RPMI7951 (cell line): ENCODE results near the gene THOP1. TPM values are rescaled to one million over a fixed set of nuclear protein-coding genes. Genes with fewer than 3 reads are reported as not detected.
A peak's percentile ranks its signal among the peaks of the same experiment; 100 is the strongest.
"Not testable (repeated sequence)": the region's sequence is repeated elsewhere in the genome, so short reads cannot be mapped to it uniquely, and the experiment has no call there.

ENCODE experiments used
- DNase-seq: peaks from one replicate; pipeline ENCODE4 v3.0.0-alpha.2; 2012; ENCODE audit warnings: low read depth
- total RNA-seq: library from RNA; depleted of rRNA; stranded (reverse); fragments of >200 nt; shearing (Covaris generic); gene quantifications from 2 replicates; pipeline ENCODE4 v1.2.3, GENCODE V29; 2014

Gene THOP1
- total RNA-seq, 1 experiment from 2014 or later = 63.7 TPM

DNA sequence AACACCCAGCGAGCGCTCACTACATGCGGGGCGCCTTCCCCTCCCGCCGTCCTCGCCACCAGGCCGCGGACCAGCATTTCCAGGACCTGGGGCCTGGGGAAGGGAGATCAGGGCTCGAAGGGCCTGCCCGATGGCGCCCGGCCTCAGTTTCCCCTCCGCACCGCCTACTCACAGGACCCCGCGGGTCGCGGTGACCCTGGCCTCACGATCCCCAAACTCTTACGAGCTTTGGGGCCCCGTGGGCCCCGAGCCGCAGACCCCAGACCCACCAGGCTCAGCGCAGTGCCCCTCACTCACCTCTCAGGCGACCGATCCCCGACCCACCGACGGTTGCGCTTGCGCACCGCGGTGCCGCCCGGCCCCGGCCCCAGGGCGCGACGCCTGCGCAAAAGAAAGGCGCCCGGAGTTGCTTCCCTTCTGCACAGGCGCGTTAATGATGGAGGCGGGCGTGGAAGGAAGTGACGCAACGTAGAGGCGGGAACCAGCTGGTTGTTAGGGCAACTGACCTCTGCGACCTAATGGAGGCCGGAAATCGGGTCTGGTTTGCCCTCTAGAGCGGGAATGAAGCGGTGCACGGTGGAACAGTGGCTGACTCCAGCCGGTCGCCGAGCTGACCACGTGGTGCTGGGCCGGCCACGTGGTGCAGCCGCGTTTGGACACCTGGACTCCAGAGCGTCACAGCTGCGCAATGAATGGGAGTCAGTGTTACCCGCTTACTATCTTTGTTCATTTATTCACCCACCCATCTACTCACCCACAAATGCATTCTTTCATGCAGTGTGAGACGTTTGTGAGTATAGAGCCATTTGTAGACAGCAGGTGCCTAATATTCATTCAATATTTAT, 2.1 kb upstream of the THOP1 start, which contains the start of gene SGTA:
TSS of gene SGTA (minus strand) at position 338 of the 845 bp plus-strand sequence. CDS start 14,205 bp downstream, outside the sequence.
- peak; percentile 99 for DNase-seq

DNA sequence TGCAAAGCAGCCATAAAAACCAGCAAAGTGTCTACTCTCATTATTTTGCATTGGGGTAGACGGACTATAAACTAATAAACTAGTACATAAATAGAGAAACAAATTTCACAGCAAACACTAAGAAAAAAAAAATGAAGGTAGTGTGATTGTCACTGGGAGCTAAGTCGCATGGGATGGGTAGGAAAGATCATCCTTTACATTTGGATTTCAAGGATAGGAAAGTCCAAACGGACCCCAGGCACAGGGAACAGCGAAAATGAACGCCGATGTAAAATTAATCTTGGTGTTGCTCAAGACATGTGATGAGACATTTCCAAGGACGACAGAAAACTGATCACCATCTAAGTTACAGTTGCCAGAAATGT, 1.5 kb upstream of the THOP1 start:
- DNase-seq = no peak

DNA sequence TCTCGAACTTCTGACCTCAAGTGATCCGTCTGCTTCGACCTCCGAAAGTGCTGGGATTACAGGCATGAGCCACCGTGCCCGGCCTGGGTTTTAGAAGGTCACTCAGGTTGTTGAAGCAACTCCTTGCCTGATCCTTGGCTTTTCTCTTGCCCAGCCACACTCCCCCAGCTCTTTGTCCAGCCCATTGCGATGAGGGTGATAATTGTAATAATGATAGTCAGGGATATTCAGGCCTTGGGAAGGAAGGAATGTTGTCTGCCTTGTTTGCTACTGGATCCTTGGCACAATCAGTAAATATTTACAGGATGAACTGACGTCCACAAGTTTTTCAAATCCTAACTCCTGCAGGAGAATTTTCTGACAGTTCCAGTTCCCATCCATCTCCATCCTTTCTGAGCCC, 1.8 kb downstream of the THOP1 start:
- no peak for DNase-seq

DNA sequence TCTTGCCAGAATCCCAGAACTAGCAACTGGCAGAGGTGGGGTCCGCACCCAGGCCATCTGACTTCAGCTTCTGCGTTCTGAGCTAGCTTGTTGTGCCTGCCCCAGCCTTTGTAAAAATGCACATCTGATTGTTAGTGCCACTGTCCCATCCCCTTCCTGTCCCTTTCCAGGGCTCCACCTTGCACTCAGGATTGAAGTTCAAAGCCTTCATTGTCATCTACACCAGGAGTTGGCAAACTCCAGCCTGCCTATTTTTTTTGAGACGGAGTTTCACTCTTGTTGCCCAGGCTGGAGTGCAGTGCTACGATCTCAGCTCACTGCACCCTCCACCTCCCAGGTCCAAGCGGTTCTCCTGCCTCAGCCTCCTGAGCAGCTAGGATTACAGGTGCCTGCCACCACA, 2.9 kb downstream of the THOP1 start:
- DNase-seq = no peak

DNA sequence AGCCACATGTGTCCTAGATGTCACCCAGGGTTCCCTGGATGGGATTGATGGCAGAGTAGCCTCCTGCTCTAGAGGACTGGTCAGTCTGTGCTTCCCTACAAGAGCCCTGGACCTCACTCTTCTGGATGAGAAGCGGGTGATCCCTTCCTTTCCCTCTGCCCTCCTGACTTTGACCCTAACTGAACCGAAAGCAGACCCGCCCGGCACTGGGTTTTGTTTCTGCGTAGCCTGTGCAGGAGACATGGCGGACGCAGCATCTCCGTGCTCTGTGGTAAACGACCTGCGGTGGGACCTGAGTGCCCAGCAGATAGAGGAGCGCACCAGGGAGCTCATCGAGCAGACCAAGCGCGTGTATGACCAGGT, 4.9 kb downstream of the THOP1 start:
- no peak for DNase-seq

DNA sequence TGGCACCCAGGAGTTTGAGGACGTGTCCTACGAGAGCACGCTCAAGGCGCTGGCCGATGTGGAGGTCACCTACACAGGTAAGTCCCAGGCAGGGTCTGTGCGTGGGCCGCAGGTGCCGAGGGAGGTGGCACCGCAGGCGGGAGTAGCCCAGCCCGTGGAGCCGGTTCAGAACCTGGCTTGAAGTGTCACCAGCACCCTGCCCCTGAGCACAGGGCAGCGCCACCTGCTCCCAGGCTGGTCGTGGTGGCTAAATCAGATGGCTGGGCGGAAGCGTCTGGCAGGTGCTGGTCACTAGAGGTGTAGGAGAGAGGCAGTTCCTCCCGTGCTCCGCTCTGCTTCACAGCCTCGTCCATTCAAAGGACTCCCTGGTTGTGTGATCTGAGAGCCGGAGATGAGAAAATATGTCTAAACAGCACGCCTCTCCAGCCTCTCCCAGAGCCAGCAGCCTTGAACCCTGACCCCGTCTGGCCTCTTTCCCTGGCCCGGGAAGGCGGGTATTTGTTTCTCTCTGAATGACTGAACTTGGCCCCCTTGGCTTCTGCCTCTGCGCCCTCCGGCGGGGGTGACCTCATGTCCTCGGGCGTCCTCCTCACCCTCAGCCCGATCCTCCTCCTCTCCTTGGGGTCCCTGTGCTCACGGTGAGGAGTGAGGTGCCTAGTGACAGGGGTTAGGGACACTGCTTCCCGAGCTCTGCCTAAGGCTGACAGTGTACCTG, 5.4 kb downstream of the THOP1 start:
- DNase-seq = no peak

DNA sequence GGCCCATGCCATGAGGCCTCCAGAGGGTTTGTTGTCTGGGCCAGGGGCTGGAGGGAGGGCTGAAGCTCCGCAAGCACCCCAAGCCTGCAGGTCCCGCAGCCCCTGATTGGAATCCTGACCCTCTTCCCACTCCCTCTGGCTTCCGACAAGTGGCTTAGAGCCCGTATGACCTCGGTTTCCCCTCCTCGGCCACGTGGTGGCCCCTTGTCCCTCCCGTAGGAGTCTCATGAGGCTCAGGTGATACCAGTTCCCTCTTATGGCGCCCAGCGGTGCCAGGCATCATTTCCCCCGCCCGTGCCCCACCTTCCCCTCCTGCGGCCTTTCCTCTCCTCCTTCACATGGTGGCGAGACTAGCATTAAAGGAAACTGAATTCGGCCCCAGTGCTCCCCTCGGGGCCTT, 6.1 kb downstream of the THOP1 start:
- DNase-seq = no peak

DNA sequence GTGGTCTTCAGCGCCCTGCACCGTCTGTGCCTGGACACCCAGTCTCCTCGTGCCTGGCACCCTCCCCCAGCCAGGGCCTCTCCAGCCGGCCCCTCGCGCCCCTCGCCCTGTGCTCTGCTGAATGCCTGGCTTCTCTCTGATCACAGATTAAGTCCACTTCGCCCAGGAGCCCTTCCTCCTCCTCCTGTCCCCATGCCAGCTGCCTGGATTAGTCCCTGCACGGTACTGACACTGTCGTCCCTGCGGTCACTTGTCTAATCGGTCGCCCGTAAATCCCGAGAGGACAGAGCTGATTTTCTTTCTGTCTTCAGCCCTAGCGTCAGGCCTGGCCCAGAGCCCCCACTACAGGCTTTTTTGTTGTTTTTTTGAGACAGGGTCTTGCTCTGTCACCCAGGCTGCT, 6.6 kb downstream of the THOP1 start:
- no peak for DNase-seq

DNA sequence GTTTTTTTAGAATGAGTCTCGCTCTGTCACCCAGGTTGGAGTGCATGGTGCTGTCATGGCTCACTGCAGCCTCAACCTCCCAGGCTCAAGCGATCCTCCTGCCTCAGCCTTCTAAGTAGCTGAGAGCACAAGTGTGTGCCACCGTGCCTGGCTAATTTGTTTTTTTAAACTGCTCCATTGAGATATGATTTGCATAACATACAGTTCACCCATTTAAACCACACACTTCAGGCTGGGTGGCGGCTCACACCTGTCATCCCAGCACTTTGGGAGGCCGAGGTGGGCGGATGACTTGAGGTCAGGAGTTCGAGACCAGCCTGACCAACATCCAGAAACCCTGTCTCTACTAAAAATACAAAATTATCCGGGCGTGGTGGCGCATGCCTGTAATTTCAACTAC, 7.4 kb downstream of the THOP1 start:
- not testable (repeated sequence) for DNase-seq

DNA sequence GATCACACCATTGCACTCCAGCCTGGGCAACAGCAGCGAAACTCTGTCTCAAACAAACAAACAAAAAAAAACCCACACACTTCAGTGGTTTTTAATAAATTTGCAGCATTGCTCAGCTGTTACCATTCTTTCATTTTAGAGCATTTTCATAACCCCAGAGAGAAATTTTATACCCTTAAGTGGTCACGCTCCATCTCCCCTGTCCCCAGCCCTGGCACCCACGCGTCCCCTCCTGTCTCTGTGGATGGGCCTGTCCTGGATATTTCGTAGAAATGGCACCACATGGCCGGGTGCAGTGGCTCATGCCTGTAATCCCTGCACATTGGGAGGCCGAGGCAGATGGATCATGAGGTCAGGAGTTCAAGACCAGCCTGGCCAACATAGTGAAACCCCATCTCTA, 7.8 kb downstream of the THOP1 start:
- no peak for DNase-seq

DNA sequence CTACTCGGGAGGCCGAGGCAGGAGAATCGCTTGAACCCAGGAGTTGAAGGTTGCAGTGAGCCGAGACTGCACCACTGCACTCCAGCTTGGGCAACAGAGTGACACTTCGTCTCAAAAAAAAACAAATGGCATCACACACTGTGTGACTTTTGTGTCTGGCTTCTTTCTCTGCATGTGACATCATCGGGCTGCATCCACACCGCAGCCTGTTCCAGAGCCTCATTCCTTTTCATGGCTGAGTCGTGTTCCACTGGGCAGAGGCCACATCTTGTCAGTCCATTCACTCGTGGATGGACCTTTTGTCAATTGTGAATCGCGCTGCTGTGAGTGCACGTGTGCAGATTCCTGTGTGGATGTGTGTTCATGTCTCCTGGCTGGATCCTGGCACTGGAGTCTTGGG, 8.3 kb downstream of the THOP1 start:
- no peak for DNase-seq

DNA sequence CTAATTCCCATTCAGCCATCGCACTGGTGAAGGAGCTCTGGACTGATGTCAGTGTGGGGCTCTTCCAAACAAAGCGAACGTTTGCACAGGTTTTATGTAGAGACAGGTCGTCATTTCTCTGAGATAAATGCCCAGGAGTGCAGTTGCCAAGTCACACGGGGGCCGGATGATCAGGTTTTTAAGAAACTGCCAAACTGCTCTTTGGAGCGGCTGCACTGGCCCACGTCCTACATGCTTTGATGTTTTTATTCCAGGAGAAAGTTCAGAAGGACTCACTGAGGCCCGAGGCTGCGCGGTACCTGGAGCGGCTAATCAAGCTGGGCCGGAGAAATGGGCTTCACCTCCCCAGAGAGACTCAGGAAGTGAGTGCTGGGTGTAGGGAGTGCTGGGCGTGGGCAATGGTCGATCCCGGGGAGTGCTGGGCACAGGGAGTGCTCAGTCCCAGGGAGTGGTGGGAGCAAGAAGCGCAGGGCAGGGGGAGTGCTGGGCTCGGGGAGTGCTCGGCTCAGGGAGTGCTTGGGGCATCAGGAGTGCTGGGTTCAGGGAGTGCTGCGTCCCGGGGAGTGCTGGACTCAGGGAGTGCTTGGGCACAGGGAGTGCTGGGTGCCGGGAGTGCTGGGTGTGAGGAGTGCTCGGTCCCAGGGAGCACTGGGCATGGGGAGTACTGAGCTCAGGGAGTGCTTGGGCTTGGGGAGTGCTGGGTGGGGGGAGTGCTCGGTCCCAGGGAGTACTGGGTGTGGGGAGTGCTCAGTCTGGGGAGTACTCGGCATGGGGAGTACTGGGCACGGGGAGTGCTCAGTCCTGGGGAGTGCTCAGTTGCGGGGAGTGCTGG, 10.7 kb downstream of the THOP1 start:
- no peak for DNase-seq

DNA sequence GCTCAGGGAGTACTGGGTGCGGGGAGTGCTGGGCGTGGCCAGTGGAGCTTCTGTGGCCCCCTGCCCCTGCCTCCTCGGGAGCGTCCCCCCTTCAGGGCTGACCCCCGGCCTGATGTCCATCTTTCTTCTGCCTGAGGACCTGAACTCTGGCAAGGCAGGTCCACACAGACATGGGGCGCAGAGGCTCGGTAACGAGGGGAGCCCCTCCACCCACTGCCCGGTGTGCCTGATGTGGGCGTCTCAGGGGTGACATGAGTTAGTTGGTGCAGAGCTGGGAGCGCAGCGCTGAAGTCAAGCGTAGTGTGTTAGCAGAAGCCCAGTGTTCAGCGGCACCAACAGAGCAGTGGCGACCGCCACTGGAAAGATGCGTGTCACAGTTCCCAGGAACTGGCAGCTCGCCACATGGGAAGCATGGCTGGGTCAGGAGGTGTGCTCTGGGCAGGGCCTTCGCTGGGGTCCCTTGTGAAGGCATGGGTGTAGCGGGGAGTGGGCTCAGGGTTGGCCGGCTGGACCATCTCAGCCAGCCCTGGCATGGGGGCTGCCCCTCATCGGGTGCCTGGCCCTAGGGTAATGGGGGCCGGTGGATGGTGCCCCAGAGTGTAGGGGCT, 11.5 kb downstream of the THOP1 start:
- no peak for DNase-seq

DNA sequence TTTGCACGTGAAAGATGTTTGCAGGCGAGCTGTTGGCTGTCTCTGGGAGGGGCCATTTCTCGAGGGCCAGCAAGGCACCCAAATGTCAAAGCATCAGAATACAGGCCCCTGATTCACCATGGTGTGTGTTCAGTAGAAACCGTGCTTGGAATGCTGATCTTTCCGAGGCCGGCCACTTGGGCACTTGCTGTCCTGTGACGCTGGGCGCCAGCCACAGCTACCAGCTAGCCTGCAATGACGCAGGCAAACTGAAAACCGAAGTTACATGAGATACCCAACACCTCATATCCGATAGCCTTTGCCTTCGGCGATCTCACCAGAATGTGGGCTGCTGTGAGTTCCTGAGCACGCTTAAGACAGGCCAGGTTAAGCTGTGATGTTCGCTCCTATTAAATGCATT, 12.0 kb downstream of the THOP1 start:
- no peak for DNase-seq

DNA sequence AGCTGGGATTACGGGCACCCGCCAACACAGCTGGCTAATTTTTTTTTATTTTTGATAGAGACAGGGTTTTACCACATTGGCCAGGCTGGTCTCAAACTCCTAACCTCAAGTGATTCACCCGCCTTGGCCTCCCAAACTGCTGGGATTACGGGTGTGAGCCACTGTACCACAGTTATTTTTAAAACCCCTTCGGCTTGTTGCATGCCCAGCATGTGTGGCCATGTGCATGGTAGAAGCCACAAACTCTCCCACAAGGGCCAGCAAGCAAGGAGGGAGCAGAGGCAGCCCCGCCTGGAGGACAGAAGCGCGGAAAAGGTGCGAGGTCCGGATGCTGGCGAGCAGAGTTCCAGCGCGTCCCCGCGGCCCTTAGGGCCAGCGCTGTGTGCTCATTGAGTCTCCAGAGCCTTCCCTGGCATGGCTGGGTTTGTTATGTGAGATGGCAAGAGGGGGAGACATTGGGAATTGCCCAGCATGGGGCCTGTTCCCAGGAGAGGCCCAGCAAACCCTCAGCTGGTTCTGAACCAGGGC, 12.9 kb downstream of the THOP1 start:
- DNase-seq = no peak

DNA sequence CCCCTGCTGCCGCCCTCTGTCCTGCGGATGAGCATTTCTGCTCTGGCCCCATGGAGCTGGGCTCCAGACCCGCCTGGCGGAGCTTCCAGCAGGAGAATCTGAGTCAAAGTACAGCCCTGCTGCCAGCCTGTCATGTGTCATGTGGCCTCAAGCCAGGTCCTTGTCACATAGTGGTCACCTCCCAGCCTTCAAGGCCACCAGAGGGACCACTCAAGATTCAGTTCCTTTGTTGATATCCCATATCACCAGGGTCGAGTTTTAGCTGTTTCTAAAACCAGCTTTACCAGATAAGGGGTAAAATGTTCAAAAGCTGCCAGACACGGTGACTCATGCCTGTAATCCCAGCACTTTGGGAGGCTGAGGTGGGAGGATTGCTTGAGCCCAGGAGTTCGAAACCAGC, 13.4 kb downstream of the THOP1 start:
- DNase-seq = no peak

DNA sequence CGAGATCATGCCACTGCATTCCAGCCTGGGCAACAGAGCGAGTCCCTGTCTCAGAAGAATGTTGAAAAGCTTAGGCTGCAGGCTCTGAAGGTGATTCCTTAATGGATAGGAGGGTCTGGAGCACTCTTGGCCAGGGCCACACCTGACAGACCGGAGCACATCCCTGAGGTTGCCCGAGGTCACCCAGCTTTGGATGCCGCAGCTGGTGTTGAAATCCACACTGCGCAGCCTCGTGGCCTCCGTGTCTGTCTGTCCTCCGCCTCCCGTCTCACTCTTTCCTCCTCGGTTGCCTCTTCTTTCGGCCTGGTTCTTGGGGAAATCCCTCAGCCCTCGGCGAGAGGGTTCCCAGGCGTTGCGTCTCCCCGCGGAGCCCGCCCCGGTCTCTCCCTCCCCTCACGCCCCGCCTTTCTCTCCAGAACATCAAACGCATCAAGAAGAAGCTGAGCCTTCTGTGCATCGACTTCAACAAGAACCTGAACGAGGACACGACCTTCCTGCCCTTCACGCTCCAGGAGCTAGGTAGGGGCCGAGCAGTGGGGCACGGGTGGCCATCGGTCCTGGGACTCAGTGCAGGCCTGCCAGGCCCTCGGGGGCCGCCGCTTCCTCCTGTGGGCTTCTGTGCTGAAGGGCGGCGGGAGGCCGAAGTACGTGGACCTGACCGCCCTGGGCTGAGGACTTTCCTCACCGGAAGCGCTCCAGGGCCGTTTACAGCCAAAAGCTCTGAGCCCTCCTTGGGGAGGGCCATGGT, 14.1 kb downstream of the THOP1 start:
- DNase-seq = no peak

DNA sequence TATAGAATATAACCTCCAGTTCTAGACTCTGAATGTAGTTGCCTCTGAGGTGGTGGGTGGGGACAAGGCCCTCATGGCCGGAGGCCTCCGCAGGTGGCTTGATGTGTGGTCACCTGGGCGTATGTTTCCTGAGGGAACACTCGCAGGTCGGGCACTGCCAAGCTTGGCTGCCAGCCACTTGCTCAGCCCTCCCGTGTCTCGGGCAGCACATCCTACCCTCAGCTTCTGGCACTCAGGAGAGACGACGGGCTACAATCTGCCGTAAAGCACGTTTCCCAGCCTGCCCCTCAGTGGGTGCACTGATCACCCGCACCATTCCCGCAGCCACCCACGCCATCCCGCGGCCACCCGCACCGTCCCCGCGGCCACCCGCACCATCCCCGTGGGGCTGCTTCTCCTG, 15.2 kb downstream of the THOP1 start:
- no peak for DNase-seq

DNA sequence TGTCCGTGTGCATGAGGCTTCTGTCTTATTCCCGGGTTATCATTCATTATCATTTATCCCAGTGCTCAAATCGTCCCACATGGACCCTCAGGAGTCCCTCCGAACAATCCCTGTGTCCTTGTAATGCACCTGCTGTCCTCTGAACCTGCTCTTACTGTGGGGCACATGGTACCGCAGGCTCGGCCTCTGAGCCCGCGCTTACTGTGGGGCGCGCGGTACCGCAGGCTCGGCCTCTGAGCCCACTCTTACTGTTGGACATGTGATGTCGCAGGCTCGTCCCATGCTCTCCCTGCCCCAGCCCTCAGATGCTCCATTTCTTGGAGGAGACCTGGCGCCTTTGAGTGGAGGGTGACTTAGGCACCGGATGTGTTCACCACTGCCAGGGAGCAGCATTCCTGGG, 17.5 kb downstream of the THOP1 start:
- DNase-seq = no peak

DNA sequence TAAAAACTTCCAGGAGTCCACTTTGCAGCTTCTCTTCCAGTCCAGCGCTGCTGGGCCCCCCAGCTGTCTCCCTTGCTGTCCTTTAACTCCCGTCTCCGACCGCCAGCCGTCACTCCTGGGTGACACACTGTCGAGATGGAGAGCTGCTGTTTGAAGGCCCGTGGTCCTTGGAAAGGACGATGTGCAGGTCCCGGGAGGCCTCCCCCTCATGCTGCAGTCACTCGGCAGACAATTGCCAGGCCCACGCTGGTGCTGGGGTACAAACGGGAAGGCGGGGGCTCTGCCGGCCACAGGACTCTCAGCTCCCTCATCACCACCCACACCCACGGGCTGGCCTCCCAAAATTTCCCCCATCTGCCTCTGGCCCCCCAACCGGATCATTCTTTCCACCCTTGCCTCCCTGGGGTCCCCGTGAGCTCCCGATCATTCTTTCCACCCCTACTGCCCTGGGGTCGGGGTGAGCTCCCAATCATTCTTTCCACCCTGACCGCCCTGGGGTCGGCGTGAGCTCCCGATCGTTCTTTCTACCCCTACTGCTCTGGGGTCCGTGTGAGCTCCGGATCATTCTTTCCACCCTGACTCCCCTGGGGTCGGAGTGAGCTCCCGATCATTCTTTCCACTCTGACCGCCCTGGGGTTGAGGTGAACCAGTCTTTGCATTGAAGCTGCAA, 18.3 kb downstream of the THOP1 start:
- DNase-seq = no peak
